ENCODE results near the gene FGF14. TPM values are rescaled to one million over a fixed set of nuclear protein-coding genes. Genes with fewer than 3 reads are reported as not detected.
A peak's percentile ranks its signal among the peaks of the same experiment; 100 is the strongest.

FGF14 gene
- polyA plus RNA-seq, 6 donors from 2014 or later = not detected

DNA sequence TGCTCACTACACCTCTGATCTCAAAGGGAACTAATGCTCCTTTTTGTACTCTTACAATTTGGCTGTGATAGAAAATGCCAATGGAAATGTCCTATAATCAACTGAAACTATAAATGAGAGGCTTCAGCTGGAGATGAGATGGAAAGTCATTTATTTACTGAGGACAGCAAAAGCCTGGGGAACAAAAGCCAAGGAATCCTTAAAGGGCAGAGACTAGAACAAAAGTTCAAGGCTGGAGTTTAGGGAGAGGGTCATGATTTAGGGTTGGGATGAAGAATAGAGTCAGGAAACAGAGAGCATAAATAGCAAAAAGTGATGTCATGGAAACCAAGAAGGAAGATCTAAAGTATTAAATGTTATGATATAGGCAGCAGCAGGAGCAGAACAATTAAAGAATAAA lies 401.1 kb downstream of the FGF14 start:
- ATAC-seq (ENCODE audit: low read depth in 2 of 2) (no peak), DNase-seq (no peak)
- Mint-ChIP-seq H3K9me3 (peaks cover 0 to 5% (median 1%) of the 10 kb centered on the region in 7 donors), H3K4me1 (no peaks in the 10 kb centered on the region), H3K36me3 (no peaks in the 10 kb centered on the region), H3K4me3 (no peak overlapping the region), H3K27ac (no peak overlapping the region), H3K27me3 (no peaks in the 10 kb centered on the region)

DNA sequence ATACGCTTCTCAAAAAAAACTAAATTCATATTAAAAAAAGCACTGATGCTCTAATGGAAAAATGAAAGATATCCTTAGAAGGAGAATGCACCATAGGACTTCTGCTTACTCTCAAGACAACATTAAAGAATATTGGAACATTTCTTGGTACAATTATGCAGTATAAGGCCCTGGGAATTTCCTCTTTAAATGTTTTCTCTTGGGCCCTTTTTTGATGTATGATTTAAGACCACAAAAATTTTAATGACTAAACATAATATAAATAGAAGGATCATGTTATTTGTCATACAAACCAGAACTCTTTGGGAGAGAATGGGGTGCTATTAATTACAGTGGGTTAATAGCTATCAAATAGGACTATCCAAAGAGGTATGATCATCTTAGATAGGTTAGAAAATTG lies 403.7 kb downstream of the FGF14 start:
- Mint-ChIP-seq H3K36me3 (no peaks in the 10 kb centered on the region), H3K9me3 (peaks cover 0 to 5% (median 0%) of the 10 kb centered on the region in 7 donors), H3K27ac (no peak overlapping the region), H3K4me3 (no peak overlapping the region), H3K27me3 (no peaks in the 10 kb centered on the region), H3K4me1 (no peaks in the 10 kb centered on the region)
- DNase-seq (no peak), ATAC-seq (ENCODE audit: low read depth in 2 of 2) (no peak)

DNA sequence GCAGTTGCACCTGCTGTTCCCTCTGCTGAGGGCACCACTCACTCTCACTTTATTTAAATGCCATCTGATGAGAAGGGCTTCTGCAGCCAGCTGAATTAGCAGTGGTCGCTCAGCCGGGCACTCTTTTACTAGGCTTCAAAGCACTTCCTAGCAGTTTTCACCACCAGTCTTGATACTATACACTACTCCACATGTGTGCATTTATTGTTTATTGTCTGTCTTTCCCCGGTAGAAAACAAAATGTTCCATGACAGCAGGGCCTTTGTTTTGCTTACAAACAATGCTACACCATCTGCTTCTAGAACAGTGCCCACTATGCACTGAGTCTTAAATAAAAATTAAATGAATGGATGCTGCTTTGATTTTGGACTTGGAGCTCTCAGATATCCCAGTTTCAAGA lies 404.9 kb downstream of the FGF14 start:
- Mint-ChIP-seq H3K4me1 (no peaks in the 10 kb centered on the region), H3K27ac (no peak overlapping the region), H3K4me3 (no peak overlapping the region), H3K27me3 (no peaks in the 10 kb centered on the region), H3K9me3 (peaks cover 0 to 8% (median 0%) of the 10 kb centered on the region in 7 donors), H3K36me3 (no peaks in the 10 kb centered on the region)
- DNase-seq (no peak), ATAC-seq (ENCODE audit: low read depth in 2 of 2) (no peak)

DNA sequence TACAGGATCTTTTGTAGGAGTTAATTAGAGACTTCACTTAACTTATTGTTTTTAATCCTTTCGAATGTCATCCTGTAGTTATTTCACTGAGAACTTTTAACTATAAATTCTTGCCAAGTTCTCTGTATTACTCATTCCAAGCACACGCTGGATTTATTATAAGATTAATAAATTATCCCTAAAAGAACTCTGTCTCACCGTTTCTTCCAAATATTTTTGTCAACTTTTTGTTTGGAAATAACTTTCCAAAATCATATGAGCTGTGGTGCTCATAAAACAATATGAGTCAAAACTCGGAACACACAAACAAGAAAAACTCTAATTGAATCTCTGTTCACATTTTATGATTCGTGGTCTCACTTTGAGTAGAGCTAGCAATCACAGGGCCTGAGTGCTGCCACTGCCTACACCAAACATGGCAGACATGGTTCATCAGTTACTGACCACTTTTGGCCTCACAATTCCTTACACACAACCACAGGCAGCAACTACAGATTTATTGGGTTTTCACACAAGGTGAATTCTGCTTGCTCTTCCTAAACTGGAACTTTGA lies 412.0 kb downstream of the FGF14 start:
- no peaks in the 10 kb centered on the region for H3K27me3 Mint-ChIP-seq
- H3K27ac Mint-ChIP-seq = no peak overlapping the region
- no peaks in the 10 kb centered on the region for H3K36me3 Mint-ChIP-seq
- H3K9me3 Mint-ChIP-seq = peaks cover 0 to 13% (median 6%) of the 10 kb centered on the region in 7 donors
- H3K4me1 Mint-ChIP-seq = no peaks in the 10 kb centered on the region
- ATAC-seq (ENCODE audit: low read depth in 2 of 2) = no peak
- H3K4me3 Mint-ChIP-seq = no peak overlapping the region
- DNase-seq = no peak

DNA sequence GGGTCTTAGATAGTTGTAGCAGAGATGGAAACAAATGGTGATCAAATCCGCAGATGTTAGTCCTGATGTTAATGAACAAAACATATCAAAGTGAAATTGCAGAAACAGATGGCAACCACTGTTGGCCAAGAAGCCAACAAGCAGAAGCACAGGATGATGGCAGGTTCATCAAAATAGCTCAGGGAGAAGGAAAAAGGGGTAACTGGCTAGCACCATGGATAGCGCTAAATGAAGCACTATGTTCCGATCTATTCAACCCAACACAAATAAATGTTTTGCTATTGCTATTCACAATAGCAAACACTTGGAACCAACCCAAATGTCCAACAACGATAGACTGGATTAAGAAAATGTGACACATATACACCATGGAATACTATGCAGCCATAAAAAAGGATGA lies 413.7 kb downstream of the FGF14 start:
- DNase-seq (no peak), ATAC-seq (ENCODE audit: low read depth in 2 of 2) (no peak)
- Mint-ChIP-seq H3K4me1 (no peaks in the 10 kb centered on the region), H3K27ac (no peak overlapping the region), H3K36me3 (no peaks in the 10 kb centered on the region), H3K9me3 (peaks cover 0 to 13% (median 6%) of the 10 kb centered on the region in 7 donors), H3K27me3 (no peaks in the 10 kb centered on the region), H3K4me3 (no peak overlapping the region)

DNA sequence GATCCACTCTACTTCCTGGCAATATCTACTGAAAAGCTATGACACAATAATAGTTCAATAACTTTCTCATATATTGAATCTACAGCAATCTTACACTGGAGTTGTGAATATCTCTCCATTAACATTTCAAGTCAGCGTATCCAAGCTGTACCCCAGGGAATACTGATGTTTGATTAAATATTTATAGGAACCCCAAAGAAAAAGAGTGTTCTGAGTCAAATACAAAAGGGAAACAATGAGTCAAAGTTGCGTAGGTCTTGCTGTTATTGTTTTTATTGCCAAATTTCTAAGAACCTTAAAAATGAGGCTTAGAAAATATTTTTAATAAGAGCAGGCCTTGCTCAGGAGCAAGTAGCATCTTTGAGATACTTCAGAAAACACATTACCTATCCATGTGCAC lies 415.5 kb downstream of the FGF14 start:
- no peak for ATAC-seq (ENCODE audit: low read depth in 2 of 2)
- Mint-ChIP-seq H3K4me3 (no peak overlapping the region), H3K36me3 (no peaks in the 10 kb centered on the region), H3K4me1 (no peaks in the 10 kb centered on the region), H3K9me3 (peaks cover 0 to 9% (median 6%) of the 10 kb centered on the region in 7 donors), H3K27ac (no peak overlapping the region), H3K27me3 (no peaks in the 10 kb centered on the region)
- DNase-seq = no peak

DNA sequence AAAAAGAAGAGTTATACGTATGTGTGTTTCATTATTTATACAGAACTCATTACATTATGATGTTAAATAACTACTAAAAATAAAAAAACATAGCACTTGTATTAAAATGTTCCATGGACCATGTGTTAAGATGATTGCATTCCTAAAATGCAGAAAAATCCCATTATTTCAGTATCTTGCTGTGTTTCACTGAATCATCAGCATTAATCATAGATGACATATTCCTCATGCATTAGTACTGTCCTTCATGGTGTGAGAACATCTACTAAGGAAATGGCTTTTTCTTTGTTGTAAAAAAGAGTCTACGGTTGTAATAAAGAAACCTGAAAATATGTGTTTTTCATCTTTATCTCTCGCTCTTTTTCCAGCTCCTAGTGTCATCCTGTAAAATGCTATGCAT lies 416.5 kb downstream of the FGF14 start:
- ATAC-seq (ENCODE audit: low read depth in 2 of 2) (no peak), DNase-seq (no peak)
- H3K27me3 Mint-ChIP-seq = no peaks in the 10 kb centered on the region
- no peak overlapping the region for H3K4me3 Mint-ChIP-seq
- no peak overlapping the region for H3K27ac Mint-ChIP-seq
- H3K4me1 Mint-ChIP-seq = no peaks in the 10 kb centered on the region
- H3K9me3 Mint-ChIP-seq = peaks cover 0 to 9% (median 6%) of the 10 kb centered on the region in 7 donors
- H3K36me3 Mint-ChIP-seq = no peaks in the 10 kb centered on the region

DNA sequence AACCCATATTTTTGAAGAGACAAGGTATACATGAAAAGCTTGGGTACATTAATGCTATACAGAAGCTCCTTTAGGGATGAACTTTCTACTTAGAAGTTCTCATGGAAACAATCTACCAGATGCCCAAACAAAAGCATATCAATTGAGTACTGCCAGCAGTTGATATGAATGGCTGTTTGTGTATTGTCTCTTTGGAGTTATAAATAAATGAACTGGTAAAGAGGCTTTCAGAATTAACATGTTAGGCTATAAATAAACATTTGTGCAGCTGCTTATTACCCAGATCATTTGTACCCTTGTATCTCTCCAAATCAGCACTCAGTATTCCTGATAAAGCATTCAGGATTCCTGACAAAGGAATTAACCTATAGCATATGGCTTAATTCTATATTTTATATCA lies 418.9 kb downstream of the FGF14 start:
- Mint-ChIP-seq H3K4me1 (no peaks in the 10 kb centered on the region), H3K36me3 (no peaks in the 10 kb centered on the region), H3K27ac (no peak overlapping the region), H3K4me3 (no peak overlapping the region), H3K9me3 (peaks cover 0 to 9% (median 3%) of the 10 kb centered on the region in 7 donors), H3K27me3 (no peaks in the 10 kb centered on the region)
- ATAC-seq (ENCODE audit: low read depth in 2 of 2) = no peak
- DNase-seq = no peak

DNA sequence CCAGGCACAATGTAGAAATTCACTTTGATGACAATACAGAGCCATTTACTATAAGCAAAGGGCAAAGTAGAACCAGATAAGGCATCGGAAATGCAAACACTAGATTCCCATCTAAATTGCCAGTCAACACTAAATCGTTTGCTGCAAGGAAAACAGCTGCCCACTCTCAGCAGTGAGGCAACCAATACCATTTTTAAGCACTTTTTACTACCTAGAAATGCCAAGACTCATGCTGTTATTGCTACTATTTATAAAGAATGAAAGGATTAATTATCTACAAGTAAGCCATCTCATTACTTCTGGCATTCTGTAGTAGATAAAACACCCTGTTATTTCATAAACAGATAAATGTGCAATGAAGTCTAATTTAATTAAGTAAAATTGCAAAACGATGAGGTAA lies 422.0 kb downstream of the FGF14 start:
- H3K9me3 Mint-ChIP-seq = peaks cover 0 to 11% (median 0%) of the 10 kb centered on the region in 7 donors
- H3K36me3 Mint-ChIP-seq = no peaks in the 10 kb centered on the region
- H3K27me3 Mint-ChIP-seq = peaks cover 0 to 11% (median 0%) of the 10 kb centered on the region in 3 donors
- DNase-seq = no peak
- H3K27ac Mint-ChIP-seq = no peak overlapping the region
- H3K4me3 Mint-ChIP-seq = no peak overlapping the region
- H3K4me1 Mint-ChIP-seq = no peaks in the 10 kb centered on the region
- ATAC-seq (ENCODE audit: low read depth in 2 of 2) = no peak

DNA sequence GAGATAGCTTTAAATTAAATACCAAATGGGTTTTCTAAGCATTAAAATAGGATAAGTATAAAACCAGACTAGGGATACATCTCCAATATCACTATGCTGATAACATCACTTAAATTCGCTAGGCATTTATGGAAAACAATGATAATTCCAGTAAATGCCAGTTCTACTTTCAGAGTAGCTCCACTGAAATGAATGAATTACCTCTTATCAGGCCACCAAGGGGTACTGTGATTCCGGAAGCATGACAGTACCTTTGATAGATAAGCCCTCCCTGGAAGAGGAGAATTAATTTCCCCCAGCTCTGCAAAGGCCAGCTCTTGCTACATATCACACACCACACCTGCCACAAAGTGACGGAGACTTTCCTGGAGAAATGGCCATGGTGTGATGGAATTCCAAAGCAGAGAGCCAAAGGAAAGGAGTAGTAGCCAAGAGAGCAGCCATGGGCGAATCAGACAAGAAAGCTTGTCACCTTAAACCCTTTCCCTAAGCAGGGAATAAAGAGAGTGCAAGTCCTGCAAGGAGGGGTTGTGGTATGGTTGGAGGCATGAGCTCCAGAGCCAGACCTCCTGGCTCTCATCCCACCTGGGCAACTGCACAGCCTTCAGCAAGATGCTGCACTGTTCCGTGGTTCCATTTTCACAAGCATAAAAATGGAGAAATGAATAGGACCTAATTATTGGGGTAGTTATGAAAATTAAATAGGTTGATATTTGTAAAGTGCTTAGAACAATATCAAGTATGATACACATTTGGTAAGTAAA lies 423.1 kb downstream of the FGF14 start:
- H3K4me1 Mint-ChIP-seq = no peaks in the 10 kb centered on the region
- peaks cover 0 to 11% (median 0%) of the 10 kb centered on the region in 3 donors for H3K27me3 Mint-ChIP-seq
- H3K27ac Mint-ChIP-seq = no peak overlapping the region
- DNase-seq = no peak
- peak overlapping the region in 1 of 8 donors; percentile 61 for H3K4me3 Mint-ChIP-seq
- ATAC-seq (ENCODE audit: low read depth in 2 of 2) = no peak
- H3K36me3 Mint-ChIP-seq = no peaks in the 10 kb centered on the region
- peaks cover 0 to 11% (median 0%) of the 10 kb centered on the region in 7 donors for H3K9me3 Mint-ChIP-seq

DNA sequence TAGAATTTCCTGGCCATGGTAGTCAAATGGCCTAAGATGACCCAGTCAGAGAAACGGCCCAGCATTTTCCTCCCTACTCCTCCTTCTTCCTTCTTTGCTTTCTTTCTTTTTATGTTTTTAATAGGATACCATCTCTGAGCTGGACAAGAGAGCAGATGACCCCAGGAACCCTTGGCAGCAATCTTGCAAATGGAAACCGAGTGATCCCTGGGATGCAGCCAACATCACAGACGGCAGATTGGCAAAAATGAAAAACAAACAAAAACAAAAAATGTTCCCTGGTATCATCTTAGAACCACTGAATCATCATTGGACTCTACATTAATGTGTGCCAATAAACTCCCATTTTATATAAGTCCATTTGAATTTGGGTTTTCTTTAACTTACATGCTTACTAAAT lies 424.4 kb downstream of the FGF14 start:
- Mint-ChIP-seq H3K4me1 (no peaks in the 10 kb centered on the region), H3K36me3 (no peaks in the 10 kb centered on the region), H3K9me3 (peaks cover 0 to 11% (median 0%) of the 10 kb centered on the region in 7 donors), H3K27me3 (peaks cover 0 to 11% (median 0%) of the 10 kb centered on the region in 3 donors), H3K27ac (no peak overlapping the region), H3K4me3 (no peak overlapping the region)
- DNase-seq (no peak), ATAC-seq (ENCODE audit: low read depth in 2 of 2) (no peak)

DNA sequence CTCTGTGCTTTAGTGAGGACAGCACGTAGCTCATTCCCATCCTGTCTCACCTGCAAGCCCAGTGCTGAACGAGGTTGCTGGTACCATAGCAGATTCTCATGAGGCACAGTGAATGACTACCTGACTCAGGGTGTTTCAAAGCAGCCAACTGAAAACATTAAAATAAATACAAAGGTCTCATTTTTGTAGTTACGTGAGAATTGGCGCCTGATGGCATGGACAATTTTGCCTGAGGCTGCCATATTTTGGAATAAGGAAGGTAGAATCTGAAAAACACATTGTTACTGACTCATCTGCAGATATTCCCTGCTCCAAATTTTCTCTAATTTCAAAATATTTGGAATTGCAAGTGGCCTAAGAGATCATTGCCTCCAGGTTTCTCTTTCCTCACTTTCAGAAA lies 429.7 kb downstream of the FGF14 start:
- no peak overlapping the region for H3K27ac Mint-ChIP-seq

DNA sequence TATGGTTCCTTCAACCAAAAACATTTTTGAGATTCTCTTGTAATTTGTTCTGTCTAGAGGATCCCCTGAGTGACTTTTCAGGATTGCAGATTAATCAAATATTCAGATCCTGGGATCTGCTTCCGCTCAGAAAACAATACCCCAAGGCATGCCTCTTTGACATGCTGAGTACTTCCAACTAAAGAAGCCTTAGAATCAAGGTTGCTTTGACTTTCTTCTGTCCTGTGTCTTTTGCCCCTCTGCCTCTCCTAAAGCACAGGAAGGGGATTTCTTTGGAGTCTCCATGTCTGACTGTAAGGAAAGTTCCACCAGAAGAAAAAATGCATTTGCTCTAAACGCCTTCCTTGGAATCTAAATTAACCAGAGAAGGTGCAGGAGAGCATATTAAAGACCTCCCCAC lies 431.5 kb downstream of the FGF14 start:
- DNase-seq = no peak
- Mint-ChIP-seq H3K27me3 (peaks cover 0 to 2% (median 0%) of the 10 kb centered on the region in 3 donors), H3K4me1 (no peaks in the 10 kb centered on the region), H3K4me3 (no peak overlapping the region), H3K9me3 (peaks cover 0 to 3% (median 0%) of the 10 kb centered on the region in 7 donors), H3K27ac (no peak overlapping the region), H3K36me3 (no peaks in the 10 kb centered on the region)
- no peak for ATAC-seq (ENCODE audit: low read depth in 2 of 2)

More for the DNA sequence above, 429.7 kb downstream of the FGF14 start:
- H3K9me3 Mint-ChIP-seq = peaks cover 0 to 5% (median 0%) of the 10 kb centered on the region in 7 donors
- H3K27me3 Mint-ChIP-seq = peaks cover 0 to 9% (median 0%) of the 10 kb centered on the region in 3 donors
- no peaks in the 10 kb centered on the region for H3K4me1 Mint-ChIP-seq
- no peak for DNase-seq
- no peak for ATAC-seq (ENCODE audit: low read depth in 2 of 2)
- no peaks in the 10 kb centered on the region for H3K36me3 Mint-ChIP-seq
- H3K4me3 Mint-ChIP-seq = no peak overlapping the region

DNA sequence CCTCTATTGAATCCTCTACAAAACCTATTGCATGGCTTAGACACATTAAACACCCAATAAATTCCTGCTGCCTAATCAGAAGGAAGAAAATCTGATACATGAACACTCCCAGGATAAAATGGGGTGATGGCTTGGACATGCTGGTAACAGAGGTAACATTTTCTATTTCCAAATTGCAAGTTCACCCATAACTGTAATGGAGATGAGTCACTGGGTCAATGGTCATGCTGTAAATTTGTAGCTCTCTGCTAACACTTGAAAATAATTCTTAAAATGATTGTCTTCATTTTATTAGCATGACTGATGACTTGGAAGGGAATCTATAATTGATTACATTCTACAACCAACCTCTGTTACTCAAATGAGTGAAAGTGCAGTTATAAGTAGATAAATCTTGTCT lies 434.1 kb downstream of the FGF14 start:
- Mint-ChIP-seq H3K4me3 (no peak overlapping the region), H3K9me3 (peaks cover 0 to 3% (median 0%) of the 10 kb centered on the region in 7 donors), H3K27me3 (no peaks in the 10 kb centered on the region), H3K27ac (no peak overlapping the region), H3K4me1 (no peaks in the 10 kb centered on the region), H3K36me3 (no peaks in the 10 kb centered on the region)
- ATAC-seq (ENCODE audit: low read depth in 2 of 2) (no peak), DNase-seq (no peak)

All from naive B cell (primary cell).